HG03354 (cell line): Measurements from ENCODE around the gene CCR3.

Experiments used
- ATAC-seq: cut with Tn5 transposase; IDR thresholded peaks from one replicate; pipeline ENCODE4 v1.9.1; 2021; ENCODE audit warnings: mild to moderate bottlenecking; ENCODE audit not compliant: unreplicated experiment, poor library complexity, severe bottlenecking

CCR3 gene

GRCh38 chr3:46215810-46216414, 26.3 kb upstream of the CCR3 start:
- ATAC-seq = no peak

GRCh38 chr3:46218196-46218709, 24.0 kb upstream of the CCR3 start:
- no peak for ATAC-seq

- no peak for ATAC-seq
Observed at GRCh38 chr3:46221391-46221790, 20.9 kb upstream of the CCR3 start.

GRCh38 chr3:46221938-46222337, 20.3 kb upstream of the CCR3 start:
- ATAC-seq = no peak

GRCh38 chr3:46222435-46223161, 19.7 kb upstream of the CCR3 start:
- ATAC-seq = no peak

GRCh38 chr3:46228260-46229242, 13.7 kb upstream of the CCR3 start:
- ATAC-seq = no peak

- ATAC-seq = no peak
Observed at GRCh38 chr3:46231323-46231722, 10.9 kb upstream of the CCR3 start.

GRCh38 chr3:46233194-46233593, 9.1 kb upstream of the CCR3 start:
- no peak for ATAC-seq

- no peak for ATAC-seq
Observed at GRCh38 chr3:46235425-46235824, 6.8 kb upstream of the CCR3 start.

- no peak for ATAC-seq
Observed at GRCh38 chr3:46236294-46237054, 5.8 kb upstream of the CCR3 start.

- no peak for ATAC-seq
Observed at GRCh38 chr3:46238386-46238785, 3.9 kb upstream of the CCR3 start.

GRCh38 chr3:46239301-46239938, 2.8 kb upstream of the CCR3 start:
- ATAC-seq = no peak

- ATAC-seq = no peak
Observed at GRCh38 chr3:46239952-46240351, 2.3 kb upstream of the CCR3 start.

- ATAC-seq = no peak
Observed at GRCh38 chr3:46243560-46243959, 1.3 kb downstream of the CCR3 start.

GRCh38 chr3:46245146-46245545, 2.9 kb downstream of the CCR3 start:
- ATAC-seq = no peak

GRCh38 chr3:46252980-46253379, 10.7 kb downstream of the CCR3 start:
- no peak for ATAC-seq

GRCh38 chr3:46258525-46258924, 16.3 kb downstream of the CCR3 start:
- ATAC-seq = no peak

GRCh38 chr3:46261926-46262594, 19.8 kb downstream of the CCR3 start:
- ATAC-seq = no peak

- ATAC-seq = no peak
Observed at GRCh38 chr3:46264002-46264401, 21.7 kb downstream of the CCR3 start.
